Esophagus squamous epithelium (tissue), 5 donors: ENCODE data around the gene LPAR3. TPM values are rescaled to one million over a fixed set of nuclear protein-coding genes. Genes with fewer than 3 reads are reported as not detected.

ENCODE experiments used
- DNase-seq: peaks from one replicate; lab custom pipeline; 2025; lab: John Stamatoyannopoulos, UW
- H3K27ac ChIP-seq, 4 donors: fragments of 200-600 bp; sonication (generic); one replicate each; pipeline ENCODE4 v1.5.1; 2016 to 2019; ENCODE audit warnings: mild to moderate bottlenecking in 1 of 4
- H3K27me3 ChIP-seq, 4 donors: fragments of 200-600 bp; sonication (generic); 1 replicate in 3 of 4; 2 replicates in 1 of 4; pipeline versions ENCODE4 v1.5.1 to v1.6.0; 2017 to 2021; ENCODE audit warnings: antibody characterized with exemption in 1 of 4
- H3K36me3 ChIP-seq, 3 donors: fragments of 200-600 bp; sonication (generic); one replicate each; pipeline ENCODE4 v1.5.1; 2016 to 2019
- H3K4me1 ChIP-seq, 3 donors: fragments of 200-600 bp; sonication (generic); one replicate each; pipeline ENCODE4 v1.5.1; 2017 to 2019
- H3K4me3 ChIP-seq, 4 donors: fragments of 200-600 bp; sonication (generic); 1 replicate in 3 of 4; 2 replicates in 1 of 4; pipeline ENCODE4 v1.5.1; 2016 to 2019; ENCODE audit warnings: mild to moderate bottlenecking in 2 of 4, moderate library complexity in 1 of 4
- H3K9me3 ChIP-seq, 3 donors: fragments of 200-600 bp; sonication (generic); one replicate each; pipeline ENCODE4 v1.5.1; 2016 to 2019
- CTCF ChIP-seq, 6 experiments: fragments of 450-650 bp in 4 of 6; fragments of 200-600 bp in 2 of 6; sonication (generic) in 2 of 6; IDR thresholded peaks; one replicate each; pipeline ENCODE4 v1.5.1; 2016 to 2019; ENCODE audit warnings: antibody characterized with exemption in 6 of 6, mild to moderate bottlenecking in 4 of 6, moderate library complexity in 4 of 6
- POLR2A ChIP-seq, 4 donors: fragments of 450-650 bp; IDR thresholded peaks; one replicate each; pipeline ENCODE4 v1.6.1; 2017; ENCODE audit warnings: antibody characterized with exemption in 4 of 4, mild to moderate bottlenecking in 4 of 4, moderate library complexity in 3 of 4
- WGBS, 2 donors: methylation state at CpG; one replicate each; pipeline ENCODE4 v1.1.5; 2018; 5-methylcytosine and 5-hydroxymethylcytosine counted together
- intact Hi-C: fragments of 100-400 bp; cut with DNase I; formaldehyde crosslinking; loops from one replicate; pipeline ENCODE4 v1.15.0; 2022
- total RNA-seq, 4 donors: library from RNA; depleted of rRNA; stranded (reverse); fragments of >200 nt; gene quantifications; one replicate each; pipeline ENCODE4 v1.1.0, GENCODE V29; 2016
- donor health status: DM: yes; HTN: yes; CAD: no.

Gene LPAR3
- total RNA-seq, 4 donors from 2014 or later, result 14.9 to 27.1 (median 19.5) TPM

DNA sequence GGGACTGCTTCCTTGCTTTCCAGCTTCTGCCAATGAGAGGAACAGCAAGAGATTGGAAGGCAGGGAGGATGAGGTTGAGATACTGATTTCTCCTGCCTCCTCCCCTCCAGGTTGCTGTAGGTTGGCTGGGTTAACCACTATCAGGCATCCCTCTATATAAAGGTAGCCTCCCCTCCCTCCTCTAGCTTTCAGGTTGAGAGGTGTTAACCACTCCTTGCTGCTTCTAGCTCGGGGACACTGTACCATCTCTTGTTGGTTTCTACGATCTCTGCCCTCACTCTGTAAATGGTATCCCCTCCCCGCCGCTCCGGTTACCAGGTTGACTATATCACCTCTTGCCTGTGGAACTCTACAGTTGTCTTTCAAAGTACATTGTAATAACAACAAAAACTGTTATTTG, 16.7 kb downstream of the LPAR3 start:
- TF ChIP-seq POLR2A (IDR thresholded peaks at IDR 0.05) (no peak), CTCF (IDR thresholded peaks at IDR 0.05) (no peak)
- intact Hi-C loops, result no loop called here
- Histone ChIP-seq H3K9me3 (no peaks in the 10 kb centered on the region), H3K27ac (no peak overlapping the region), H3K27me3 (no peaks in the 10 kb centered on the region), H3K4me1 (peaks cover 0 to 12% (median 9%) of the 10 kb centered on the region in 3 donors), H3K4me3 (no peak overlapping the region), H3K36me3 (no peaks in the 10 kb centered on the region)
- WGBS, 2 donors, result 83 to 94% methylated on average over 5 of the region's 5 CpGs
- no peak for DNase-seq

- WGBS, 2 donors, result 87 to 88% methylated on average over 2 of the region's 2 CpGs
- intact Hi-C loops, result no loop called here
- Histone ChIP-seq H3K27me3 (no peaks in the 10 kb centered on the region), H3K36me3 (no peaks in the 10 kb centered on the region), H3K27ac (no peak overlapping the region), H3K9me3 (no peaks in the 10 kb centered on the region), H3K4me1 (no peaks in the 10 kb centered on the region), H3K4me3 (no peak overlapping the region)
- DNase-seq, result no peak
- no peak for TF ChIP-seq POLR2A (IDR thresholded peaks at IDR 0.05)
- TF ChIP-seq CTCF (IDR thresholded peaks at IDR 0.05), result no peak
Measured at GRCh38 chr1:84873366-84873765, 19.6 kb downstream of the LPAR3 start.

GRCh38 chr1:84872696-84873355, 20.2 kb downstream of the LPAR3 start:
- TF ChIP-seq CTCF (IDR thresholded peaks at IDR 0.05), result no peak
- no peak for TF ChIP-seq POLR2A (IDR thresholded peaks at IDR 0.05)
- no peak overlapping the region for H3K27ac ChIP-seq
- intact Hi-C loops, result no loop called here
- no peak for DNase-seq
- H3K9me3 ChIP-seq, result no peaks in the 10 kb centered on the region
- no peak overlapping the region for H3K4me3 ChIP-seq
- no peaks in the 10 kb centered on the region for H3K27me3 ChIP-seq
- 75 to 76% methylated on average over 9 of the region's 9 CpGs for WGBS, 2 donors
- no peaks in the 10 kb centered on the region for H3K4me1 ChIP-seq
- no peaks in the 10 kb centered on the region for H3K36me3 ChIP-seq

DNA sequence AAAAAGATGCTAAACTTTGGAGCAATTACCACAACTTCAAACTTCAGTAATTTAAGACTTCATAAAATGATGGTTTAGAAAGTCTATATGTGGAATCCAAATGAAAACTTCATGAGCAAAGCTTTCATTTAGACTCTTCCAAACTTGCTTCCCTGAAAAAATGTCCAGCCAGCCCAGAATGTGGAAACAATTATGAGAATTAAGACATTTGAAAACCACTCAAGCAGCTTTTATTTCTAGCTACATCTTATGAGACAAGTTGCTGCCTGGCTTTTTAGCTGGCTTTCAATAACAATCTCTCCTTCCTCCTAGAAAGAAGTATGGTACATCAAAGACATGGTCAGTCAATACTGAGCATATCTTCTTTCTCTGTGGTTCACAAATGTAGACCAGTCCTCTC, 21.8 kb downstream of the LPAR3 start:
- Histone ChIP-seq H3K4me1 (no peaks in the 10 kb centered on the region), H3K4me3 (no peak overlapping the region), H3K27ac (no peak overlapping the region), H3K9me3 (no peaks in the 10 kb centered on the region), H3K27me3 (no peaks in the 10 kb centered on the region), H3K36me3 (no peaks in the 10 kb centered on the region)
- TF ChIP-seq POLR2A (IDR thresholded peaks at IDR 0.05), result no peak
- no peak for TF ChIP-seq CTCF (IDR thresholded peaks at IDR 0.05)
- no peak for DNase-seq
- intact Hi-C loops, result no loop called here

GRCh38 chr1:84870591-84870990, 22.4 kb downstream of the LPAR3 start:
- H3K36me3 ChIP-seq, result peaks cover 0 to under 1% (median 0%) of the 10 kb centered on the region in 3 donors
- no peak overlapping the region for H3K27ac ChIP-seq
- intact Hi-C loops, result no loop called here
- H3K4me1 ChIP-seq, result no peaks in the 10 kb centered on the region
- no peak for TF ChIP-seq CTCF (IDR thresholded peaks at IDR 0.05)
- no peak for TF ChIP-seq POLR2A (IDR thresholded peaks at IDR 0.05)
- H3K27me3 ChIP-seq, result no peaks in the 10 kb centered on the region
- DNase-seq, result no peak
- H3K4me3 ChIP-seq, result no peak overlapping the region
- no peaks in the 10 kb centered on the region for H3K9me3 ChIP-seq
- WGBS, 2 donors, result 70 to 71% methylated on average over 2 of the region's 2 CpGs
